ENCODE measurements around the gene NEK1.

Gene NEK1

GRCh38 chr4:169416461-169416860 lies 195.9 kb downstream of the NEK1 start:
- ChIA-PET POLR2A (no interaction called here), CTCF (no interaction called here)
- no peak overlapping the region for H3K4me3 ChIP-seq (ENCODE audit: low read depth, low read length)
- DNase-seq (ENCODE audit: low read depth, low spot score): no peak
- no peak for TF ChIP-seq CTCF (IDR thresholded peaks at IDR 0.05; ENCODE audit: insufficient read depth, low read length, missing control alignments)

- POLR2A ChIA-PET: no interaction called here
- no peak for DNase-seq (ENCODE audit: low read depth, low spot score)
- TF ChIP-seq CTCF (IDR thresholded peaks at IDR 0.05; ENCODE audit: insufficient read depth, low read length, missing control alignments): no peak
- no peak overlapping the region for H3K4me3 ChIP-seq (ENCODE audit: low read depth, low read length)
- CTCF ChIA-PET: no interaction called here
These were observed 197.5 kb downstream of the NEK1 start for GRCh38 chr4:169414913-169415312.

- DNase-seq (ENCODE audit: low read depth, low spot score): no peak
- H3K4me3 ChIP-seq (ENCODE audit: low read depth, low read length): no peak overlapping the region
- ChIA-PET POLR2A (no interaction called here), CTCF (no interaction called here)
- TF ChIP-seq CTCF (IDR thresholded peaks at IDR 0.05; ENCODE audit: insufficient read depth, low read length, missing control alignments): no peak
These were observed 200.3 kb downstream of the NEK1 start for GRCh38 chr4:169412046-169412445.

- POLR2A ChIA-PET: interaction anchor here (0.8 to 1.2 kb wide), 2 partner anchors 48 to 295 kb away, joined by 3 to 4 read pairs; no protein-coding TSS in a partner anchor
- CTCF ChIA-PET: interaction anchor here (0.7 kb wide), 1 partner anchor 21 kb away, joined by 3 read pairs; no protein-coding TSS in a partner anchor
- TF ChIP-seq CTCF (IDR thresholded peaks at IDR 0.05; ENCODE audit: insufficient read depth, low read length, missing control alignments): no peak
- peak; percentile 77 for DNase-seq (ENCODE audit: low read depth, low spot score)
- no peak overlapping the region for H3K4me3 ChIP-seq (ENCODE audit: low read depth, low read length)
These were observed 201.3 kb downstream of the NEK1 start for GRCh38 chr4:169410839-169411770.

GRCh38 chr4:169407217-169407845 lies 205.1 kb downstream of the NEK1 start:
- ChIA-PET POLR2A (no interaction called here), CTCF (interaction anchor here (1.1 kb wide), 1 partner anchor 383 kb away, joined by 3 read pairs; no protein-coding TSS in a partner anchor)
- no peak for TF ChIP-seq CTCF (IDR thresholded peaks at IDR 0.05; ENCODE audit: insufficient read depth, low read length, missing control alignments)
- H3K4me3 ChIP-seq (ENCODE audit: low read depth, low read length): no peak overlapping the region
- no peak for DNase-seq (ENCODE audit: low read depth, low spot score)

GRCh38 chr4:169404960-169405359 lies 207.4 kb downstream of the NEK1 start:
- ChIA-PET CTCF (interaction anchor here (0.7 to 1.1 kb wide), 2 partner anchors 12 to 32 kb away, joined by 3 read pairs; no protein-coding TSS in a partner anchor), POLR2A (no interaction called here)
- H3K4me3 ChIP-seq (ENCODE audit: low read depth, low read length): no peak overlapping the region
- no peak for TF ChIP-seq CTCF (IDR thresholded peaks at IDR 0.05; ENCODE audit: insufficient read depth, low read length, missing control alignments)
- no peak for DNase-seq (ENCODE audit: low read depth, low spot score)

All from AG04449 (cell line).